IPS DF 6.9 (cell line): ENCODE measurements around the gene USP35.

Experiments
- DNase-seq: peaks from one replicate; pipeline ENCODE4 v3.0.0-alpha.2; 2013; ENCODE audit warnings: low read depth, low spot score
- H3K27ac ChIP-seq: one replicate; pipeline ENCODE4 v1.5.1; 2013; ENCODE audit warnings: low read length, control low read depth
- H3K27me3 ChIP-seq: 2 replicates; pipeline ENCODE4 v1.6.1; 2013; ENCODE audit warnings: mild to moderate bottlenecking, low read length; ENCODE audit not compliant: control insufficient read depth, insufficient read depth
- H3K36me3 ChIP-seq: 2 replicates; pipeline ENCODE4 v1.6.1; 2013; ENCODE audit warnings: low read length; ENCODE audit not compliant: control insufficient read depth, insufficient read depth
- H3K4me1 ChIP-seq: 2 replicates; pipeline ENCODE4 v1.6.1; 2013; ENCODE audit warnings: low read length; ENCODE audit not compliant: control insufficient read depth, insufficient read depth
- H3K4me3 ChIP-seq: 2 replicates; pipeline ENCODE4 v1.5.1; 2013; ENCODE audit warnings: mild to moderate bottlenecking, low read length
- H3K9me3 ChIP-seq: 2 replicates; pipeline ENCODE4 v1.6.1; 2013; ENCODE audit warnings: low read length, inconsistent platforms; ENCODE audit not compliant: control insufficient read depth, insufficient read depth
- WGBS: extraction: QIAGEN DNeasy Blood & Tissue Kit; methylation state at CpG from one replicate; pipeline ENCODE4 v1.1.7; 2013; ENCODE audit warnings: mixed read lengths, missing lambda C conversion rate; ENCODE audit not compliant: insufficient read length, insufficient coverage; 5-methylcytosine and 5-hydroxymethylcytosine counted together

The USP35 gene

GRCh38 chr11:78241475-78241874 lies 52.8 kb downstream of the USP35 start:
- no peaks in the 10 kb centered on the region for H3K36me3 ChIP-seq
- H3K4me1 ChIP-seq = no peaks in the 10 kb centered on the region
- H3K27ac ChIP-seq = no peak overlapping the region
- no peak for DNase-seq
- no peaks in the 10 kb centered on the region for H3K9me3 ChIP-seq
- H3K27me3 ChIP-seq = no peaks in the 10 kb centered on the region
- no peak overlapping the region for H3K4me3 ChIP-seq

GRCh38 chr11:78244080-78244479 lies 55.4 kb downstream of the USP35 start:
- Histone ChIP-seq H3K4me3 (no peak overlapping the region), H3K27ac (no peak overlapping the region), H3K4me1 (no peaks in the 10 kb centered on the region), H3K9me3 (no peaks in the 10 kb centered on the region), H3K36me3 (no peaks in the 10 kb centered on the region), H3K27me3 (no peaks in the 10 kb centered on the region)
- DNase-seq = no peak
- no CpG with 5 or more reads among the region's 2 CpGs for WGBS

- no peaks in the 10 kb centered on the region for H3K27me3 ChIP-seq
- WGBS = no CpG with 5 or more reads among the region's 4 CpGs
- no peaks in the 10 kb centered on the region for H3K4me1 ChIP-seq
- H3K9me3 ChIP-seq = no peaks in the 10 kb centered on the region
- no peak overlapping the region for H3K27ac ChIP-seq
- H3K4me3 ChIP-seq = no peak overlapping the region
- H3K36me3 ChIP-seq = no peaks in the 10 kb centered on the region
- DNase-seq = no peak
These were observed 56.0 kb downstream of the USP35 start for GRCh38 chr11:78244546-78245255.

GRCh38 chr11:78248191-78248590 lies 59.5 kb downstream of the USP35 start:
- H3K4me1 ChIP-seq = no peaks in the 10 kb centered on the region
- no peak for DNase-seq
- H3K4me3 ChIP-seq = no peak overlapping the region
- H3K9me3 ChIP-seq = no peaks in the 10 kb centered on the region
- WGBS = no CpG with 5 or more reads among the region's 3 CpGs
- H3K27ac ChIP-seq = no peak overlapping the region
- H3K27me3 ChIP-seq = no peaks in the 10 kb centered on the region
- no peaks in the 10 kb centered on the region for H3K36me3 ChIP-seq

- Histone ChIP-seq H3K36me3 (no peaks in the 10 kb centered on the region), H3K4me3 (no peak overlapping the region), H3K27ac (no peak overlapping the region), H3K27me3 (no peaks in the 10 kb centered on the region), H3K9me3 (no peaks in the 10 kb centered on the region), H3K4me1 (no peaks in the 10 kb centered on the region)
- no peak for DNase-seq
These were observed 60.2 kb downstream of the USP35 start for GRCh38 chr11:78248903-78249302.

- no CpG with 5 or more reads among the region's 8 CpGs for WGBS
- DNase-seq = no peak
- no peaks in the 10 kb centered on the region for H3K4me1 ChIP-seq
- no peaks in the 10 kb centered on the region for H3K27me3 ChIP-seq
- H3K4me3 ChIP-seq = no peak overlapping the region
- H3K9me3 ChIP-seq = no peaks in the 10 kb centered on the region
- no peak overlapping the region for H3K27ac ChIP-seq
- H3K36me3 ChIP-seq = no peaks in the 10 kb centered on the region
These were observed 61.4 kb downstream of the USP35 start for GRCh38 chr11:78250099-78250498.

GRCh38 chr11:78251083-78251775 lies 62.5 kb downstream of the USP35 start:
- WGBS = no CpG with 5 or more reads among the region's 1 CpG
- no peak overlapping the region for H3K27ac ChIP-seq
- H3K4me3 ChIP-seq = no peak overlapping the region
- no peaks in the 10 kb centered on the region for H3K36me3 ChIP-seq
- H3K27me3 ChIP-seq = no peaks in the 10 kb centered on the region
- DNase-seq = no peak
- H3K9me3 ChIP-seq = no peaks in the 10 kb centered on the region
- H3K4me1 ChIP-seq = no peaks in the 10 kb centered on the region

- no peak for DNase-seq
- Histone ChIP-seq H3K9me3 (no peaks in the 10 kb centered on the region), H3K27ac (no peak overlapping the region), H3K36me3 (no peaks in the 10 kb centered on the region), H3K4me1 (no peaks in the 10 kb centered on the region), H3K4me3 (no peak overlapping the region), H3K27me3 (no peaks in the 10 kb centered on the region)
- WGBS = no CpG with 5 or more reads among the region's 4 CpGs
These were observed 65.1 kb downstream of the USP35 start for GRCh38 chr11:78253797-78254196.

GRCh38 chr11:78254268-78254667 lies 65.5 kb downstream of the USP35 start:
- H3K4me1 ChIP-seq = no peaks in the 10 kb centered on the region
- no CpG with 5 or more reads among the region's 4 CpGs for WGBS
- H3K36me3 ChIP-seq = no peaks in the 10 kb centered on the region
- no peak for DNase-seq
- H3K27ac ChIP-seq = no peak overlapping the region
- H3K4me3 ChIP-seq = no peak overlapping the region
- no peaks in the 10 kb centered on the region for H3K27me3 ChIP-seq
- H3K9me3 ChIP-seq = no peaks in the 10 kb centered on the region

GRCh38 chr11:78255919-78256318 lies 67.2 kb downstream of the USP35 start:
- no peaks in the 10 kb centered on the region for H3K36me3 ChIP-seq
- H3K4me1 ChIP-seq = no peaks in the 10 kb centered on the region
- H3K27ac ChIP-seq = no peak overlapping the region

GRCh38 chr11:78256962-78257361 lies 68.2 kb downstream of the USP35 start:
- DNase-seq = no peak
- Histone ChIP-seq H3K27me3 (no peaks in the 10 kb centered on the region), H3K27ac (no peak overlapping the region), H3K36me3 (no peaks in the 10 kb centered on the region), H3K9me3 (no peaks in the 10 kb centered on the region), H3K4me3 (no peak overlapping the region), H3K4me1 (peaks cover 2% of the 10 kb centered on the region; the same call in 1 of the 2 replicates)
- WGBS = no CpG with 5 or more reads among the region's 3 CpGs

More at GRCh38 chr11:78255919-78256318, 67.2 kb downstream of the USP35 start:
- no peak overlapping the region for H3K4me3 ChIP-seq
- no peaks in the 10 kb centered on the region for H3K27me3 ChIP-seq
- no CpG with 5 or more reads among the region's 2 CpGs for WGBS
- H3K9me3 ChIP-seq = no peaks in the 10 kb centered on the region
- DNase-seq = no peak
